ENCODE data around the gene PPFIA2. TPM values are rescaled to one million over a fixed set of nuclear protein-coding genes. Genes with fewer than 3 reads are reported as not detected.

PPFIA2 gene
- total RNA-seq, 1 experiment from 2014 or later, result not detected

DNA sequence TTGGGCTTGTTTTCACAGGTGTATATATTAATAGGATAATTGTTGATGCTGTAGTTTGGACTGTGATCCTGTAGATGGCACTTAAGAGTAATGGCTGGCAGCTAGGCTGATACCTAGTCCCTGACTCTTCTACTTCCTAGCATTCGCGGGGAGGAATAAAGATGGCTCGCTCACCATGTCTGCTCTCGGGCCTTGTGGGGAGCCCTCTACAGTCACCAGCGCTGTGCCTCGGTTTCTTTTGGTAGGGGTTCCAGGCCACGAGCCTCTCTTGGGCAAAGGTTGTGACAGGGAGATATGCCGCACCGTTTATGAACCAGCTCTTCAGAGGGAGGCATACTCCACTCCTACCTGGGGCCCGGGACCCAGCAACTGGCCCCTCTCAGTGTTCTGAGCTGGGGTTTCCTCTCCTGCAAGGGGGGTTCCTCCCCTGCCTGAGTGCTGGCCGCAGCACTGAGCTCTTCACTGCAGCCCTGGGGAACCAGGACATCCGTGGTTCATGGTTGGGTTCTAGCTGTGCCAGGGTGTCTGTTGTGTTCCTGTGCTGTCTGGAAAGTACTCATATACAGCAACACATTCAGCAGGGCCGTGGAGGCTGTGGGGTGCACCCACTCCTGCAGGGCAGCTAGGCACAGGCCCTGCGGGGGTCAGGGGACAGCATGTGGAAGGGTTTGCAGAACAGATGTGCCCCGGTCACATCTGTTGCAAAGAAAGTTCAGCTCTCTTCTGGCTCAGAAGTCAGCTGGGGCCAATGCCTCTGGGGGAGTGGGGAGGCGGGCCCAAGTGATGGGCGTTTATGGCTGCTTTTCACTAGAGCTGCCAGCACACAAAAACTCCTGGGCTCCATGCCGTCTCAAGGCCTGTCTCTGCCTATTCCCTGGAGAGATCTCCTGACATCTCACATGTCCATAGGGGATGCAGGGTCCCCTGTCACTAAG, 147.9 kb downstream of the PPFIA2 start:
- Histone ChIP-seq H3K27ac (no peak overlapping the region), H2AFZ (no peak overlapping the region), H3K4me1 (replicated peaks; ENCODE audit: insufficient read depth) (no peaks in the 10 kb centered on the region), H3K79me2 (ENCODE audit: low read depth) (no peaks in the 10 kb centered on the region), H3K4me2 (peak overlapping the region; percentile 21; the same call in 1 of the 2 replicates), H3K4me3 (no peak overlapping the region), H3F3A (ENCODE audit: insufficient read depth, low read depth) (no peaks in the 10 kb centered on the region), H3K27me3 (ENCODE audit: insufficient read depth, low read depth) (no peaks in the 10 kb centered on the region), H3K9me2 (ENCODE audit: insufficient read depth) (no peaks in the 10 kb centered on the region), H4K20me1 (ENCODE audit: insufficient read depth) (no peaks in the 10 kb centered on the region), H3K9me3 (ENCODE audit: insufficient read depth, low read depth) (no peaks in the 10 kb centered on the region), H3K36me3 (ENCODE audit: low read depth) (no peaks in the 10 kb centered on the region)
- BruUV-seq (replicated peaks), result no TSS peak
- DNase-seq, result no peak
- ChIA-PET POLR2A (ENCODE audit: unreplicated experiment) (interaction anchor here (0.5 kb wide), 1 partner anchor 26 kb away, joined by 4 read pairs; no protein-coding TSS in a partner anchor), CTCF (interaction anchor here (0.6 kb wide), 1 partner anchor 13 kb away, joined by 9 read pairs; no protein-coding TSS in a partner anchor)
- TF ChIP-seq CTCF (conservative IDR thresholded peaks at IDR 0.05) (peak; percentile 60; the same call in 1 of the 2 replicates), EZH2 (IDR thresholded peaks at IDR 0.05; ENCODE audit: low read depth) (no peak)
- intact Hi-C loops (cut with micrococcal nuclease; ENCODE audit: unreplicated experiment), result no loop called here

DNA sequence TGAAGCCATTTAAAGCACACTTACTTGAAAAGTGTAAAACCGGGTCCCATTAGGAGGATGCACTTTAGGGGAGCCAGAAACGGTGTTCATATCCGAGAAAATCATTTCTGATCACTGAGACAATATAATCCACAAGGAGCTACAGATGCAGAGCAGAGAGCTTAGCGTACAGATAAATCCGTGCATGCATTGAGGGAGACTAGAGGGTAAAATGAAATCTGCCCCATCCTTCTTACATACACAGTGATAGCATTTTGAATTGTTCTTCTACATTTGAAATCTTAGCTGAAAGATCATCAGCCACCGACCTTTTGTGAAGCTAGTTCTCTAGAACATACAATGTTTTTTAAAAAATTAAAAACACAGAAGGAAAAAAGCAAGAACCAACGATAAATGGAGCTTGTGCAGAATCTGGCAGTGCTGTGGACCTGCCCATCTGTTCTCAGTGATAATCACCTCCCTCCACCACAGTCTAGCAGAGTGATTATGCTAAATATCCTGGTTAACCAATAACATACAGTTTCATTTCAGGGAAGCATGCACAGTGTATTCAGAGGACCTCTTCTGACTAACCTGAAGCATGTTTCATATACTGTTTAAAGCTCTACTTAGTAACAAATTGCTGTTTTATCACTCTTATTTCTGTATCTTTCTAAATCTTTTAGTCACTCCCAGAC, 161.1 kb downstream of the PPFIA2 start:
- intact Hi-C loops (cut with micrococcal nuclease; ENCODE audit: unreplicated experiment), result no loop called here
- H3K4me1 ChIP-seq (replicated peaks; ENCODE audit: insufficient read depth), result no peaks in the 10 kb centered on the region
- H3K4me2 ChIP-seq, result no peak overlapping the region
- no peaks in the 10 kb centered on the region for H3K27me3 ChIP-seq (ENCODE audit: insufficient read depth, low read depth)
- no peaks in the 10 kb centered on the region for H3K79me2 ChIP-seq (ENCODE audit: low read depth)
- no peaks in the 10 kb centered on the region for H3K36me3 ChIP-seq (ENCODE audit: low read depth)
- no peaks in the 10 kb centered on the region; the same call in 1 of the 2 replicates for H3K9me3 ChIP-seq (ENCODE audit: insufficient read depth, low read depth)
- no peak overlapping the region for H3K4me3 ChIP-seq
- no peaks in the 10 kb centered on the region for H3F3A ChIP-seq (ENCODE audit: insufficient read depth, low read depth)
- ChIA-PET CTCF (interaction anchor here (0.6 kb wide), 1 partner anchor 29 kb away, joined by 7 read pairs; no protein-coding TSS in a partner anchor), POLR2A (ENCODE audit: unreplicated experiment) (interaction anchor here (0.6 kb wide), 1 partner anchor 12 kb away, joined by 8 read pairs; no protein-coding TSS in a partner anchor)
- H4K20me1 ChIP-seq (ENCODE audit: insufficient read depth), result no peaks in the 10 kb centered on the region
- no TSS peak for BruUV-seq (replicated peaks)
- no peaks in the 10 kb centered on the region for H3K9me2 ChIP-seq (ENCODE audit: insufficient read depth)
- no peak for DNase-seq
- no peak overlapping the region for H2AFZ ChIP-seq
- H3K27ac ChIP-seq, result no peak overlapping the region
- TF ChIP-seq EZH2 (IDR thresholded peaks at IDR 0.05; ENCODE audit: low read depth), result no peak
- TF ChIP-seq CTCF (conservative IDR thresholded peaks at IDR 0.05), result no peak

- TF ChIP-seq EZH2 (IDR thresholded peaks at IDR 0.05; ENCODE audit: low read depth), result no peak
- no peak for TF ChIP-seq CTCF (conservative IDR thresholded peaks at IDR 0.05)
- H2AFZ ChIP-seq, result no peak overlapping the region
- H4K20me1 ChIP-seq (ENCODE audit: insufficient read depth), result no peaks in the 10 kb centered on the region
- no TSS peak for BruUV-seq (replicated peaks)
- ChIA-PET CTCF (no interaction called here), POLR2A (ENCODE audit: unreplicated experiment) (no interaction called here)
- DNase-seq, result no peak
- H3K4me2 ChIP-seq, result no peak overlapping the region
- no peaks in the 10 kb centered on the region for H3K27me3 ChIP-seq (ENCODE audit: insufficient read depth, low read depth)
- H3K79me2 ChIP-seq (ENCODE audit: low read depth), result no peaks in the 10 kb centered on the region
- H3K27ac ChIP-seq, result no peak overlapping the region
- H3F3A ChIP-seq (ENCODE audit: insufficient read depth, low read depth), result no peaks in the 10 kb centered on the region
- H3K9me2 ChIP-seq (ENCODE audit: insufficient read depth), result no peaks in the 10 kb centered on the region
- intact Hi-C loops (cut with micrococcal nuclease; ENCODE audit: unreplicated experiment), result no loop called here
- no peaks in the 10 kb centered on the region for H3K36me3 ChIP-seq (ENCODE audit: low read depth)
- H3K4me3 ChIP-seq, result no peak overlapping the region
- no peaks in the 10 kb centered on the region; the same call in 1 of the 2 replicates for H3K9me3 ChIP-seq (ENCODE audit: insufficient read depth, low read depth)
- no peaks in the 10 kb centered on the region for H3K4me1 ChIP-seq (replicated peaks; ENCODE audit: insufficient read depth)
Measured at GRCh38 chr12:81596558-81596957, 162.6 kb downstream of the PPFIA2 start.

Measured in PC-9 (cell line).